Stimulated activated CD4-positive, alpha-beta T cell treated with anti-CD3 and anti-CD28 coated beads, Interleukin-15, amount 100 ng/mL, for 48 hours (primary cell): ENCODE measurements around the gene CPED1.
"Not testable (repeated sequence)": the region's sequence is repeated elsewhere in the genome, so short reads cannot be mapped to it uniquely, and the experiment has no call there.

Experiments used
- DNase-seq, 2 donors: peaks; one replicate each; pipeline ENCODE4 v3.0.0-alpha.2; 2020; ENCODE audit warnings: low read depth in 2 of 2

The CPED1 gene

GRCh38 chr7:120981888-120982615 is 6.5 kb upstream of the CPED1 start:
- no peak for DNase-seq

DNA sequence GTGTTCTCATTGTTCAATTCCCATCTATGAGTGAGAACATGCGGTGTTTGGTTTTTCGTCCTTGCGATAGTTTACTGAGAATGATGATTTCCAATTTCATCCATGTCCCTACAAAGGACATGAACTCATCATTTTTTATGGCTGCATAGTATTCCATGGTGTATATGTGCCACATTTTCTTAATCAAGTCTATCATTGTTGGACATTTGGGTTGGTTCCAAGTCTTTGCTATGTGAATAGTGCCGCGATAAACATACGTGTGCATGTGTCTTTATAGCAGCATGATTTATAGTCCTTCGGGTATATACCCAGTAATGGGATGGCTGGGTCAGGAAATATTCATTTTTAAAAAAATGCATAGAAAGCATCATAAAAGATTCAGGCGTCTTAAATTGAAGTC is 4.9 kb upstream of the CPED1 start:
- not testable (repeated sequence) for DNase-seq

GRCh38 chr7:120984406-120984805 is 4.1 kb upstream of the CPED1 start:
- DNase-seq: no peak

DNA sequence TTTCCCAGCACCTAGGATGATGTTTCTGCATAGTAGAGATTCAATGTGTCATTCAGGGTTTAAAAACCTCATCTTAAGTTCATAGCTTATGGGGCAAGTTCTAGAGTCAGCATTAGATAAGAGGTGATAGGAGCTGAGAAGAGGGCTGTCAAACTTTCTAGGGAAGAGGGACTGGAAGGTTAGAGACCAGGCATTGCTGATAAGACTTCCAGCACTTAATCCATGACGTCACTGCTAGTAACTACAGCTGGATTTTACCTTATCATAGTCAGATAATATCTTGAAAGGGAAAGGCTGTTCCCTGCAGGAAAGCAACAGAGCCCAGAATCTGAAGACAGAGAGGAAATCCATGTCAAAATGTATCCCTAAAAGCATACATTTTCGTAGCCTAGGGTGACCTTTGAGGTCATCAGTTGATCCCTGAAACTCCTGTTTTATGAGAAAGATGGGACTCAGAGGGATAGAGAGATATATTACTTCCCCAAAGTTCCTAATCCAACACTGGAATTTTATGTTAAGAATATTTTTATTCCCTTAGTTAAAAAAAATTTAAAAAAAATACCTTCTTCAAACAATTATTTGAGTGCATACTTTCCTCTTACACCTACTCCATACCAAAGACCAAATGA is 3.3 kb upstream of the CPED1 start:
- DNase-seq: no peak

GRCh38 chr7:120985839-120986238 is 2.7 kb upstream of the CPED1 start:
- DNase-seq: no peak

DNA sequence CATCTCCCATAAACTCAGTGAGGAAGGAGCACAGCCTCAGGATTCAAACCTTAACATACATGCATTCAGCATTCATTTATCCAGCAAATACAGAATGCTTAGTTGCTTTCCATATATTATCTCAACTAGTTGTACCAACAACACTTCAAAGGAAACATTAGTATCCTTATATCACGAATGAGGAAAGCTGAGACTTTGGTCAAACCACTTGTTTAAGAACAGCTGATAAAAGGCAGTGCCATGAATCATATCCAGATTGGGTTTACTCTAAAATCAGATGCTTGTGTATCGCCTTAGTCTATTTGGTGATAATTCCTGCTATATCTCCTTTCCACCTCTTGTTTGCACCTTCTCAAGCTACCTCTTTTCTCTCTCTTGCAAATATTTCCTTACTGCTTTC is 1.9 kb upstream of the CPED1 start:
- no peak for DNase-seq

DNA sequence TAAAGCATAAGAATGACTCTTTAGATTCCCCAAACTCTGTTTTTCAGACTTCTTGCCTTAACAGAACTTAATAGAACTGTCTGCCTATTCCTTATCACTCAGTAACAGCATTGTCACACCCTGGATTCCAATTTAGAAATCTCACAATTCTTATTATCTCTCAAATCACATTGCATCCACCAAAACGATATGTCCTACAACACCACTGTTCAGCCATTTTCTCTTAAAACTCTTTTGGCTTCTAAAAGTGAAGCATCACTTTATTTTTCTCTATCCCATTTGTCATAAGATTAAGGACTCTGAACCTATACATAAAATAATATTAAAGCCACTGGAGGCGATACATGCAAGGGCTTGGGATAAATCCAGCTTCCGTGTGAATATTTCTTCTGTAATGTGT is 1.2 kb upstream of the CPED1 start:
- DNase-seq: no peak

GRCh38 chr7:120987683-120988590 is 574 bp upstream of the CPED1 start:
- peak; percentile 58 to 70 for DNase-seq

GRCh38 chr7:120989257-120990220 is 1.0 kb downstream of the CPED1 start:
- DNase-seq: no peak

DNA sequence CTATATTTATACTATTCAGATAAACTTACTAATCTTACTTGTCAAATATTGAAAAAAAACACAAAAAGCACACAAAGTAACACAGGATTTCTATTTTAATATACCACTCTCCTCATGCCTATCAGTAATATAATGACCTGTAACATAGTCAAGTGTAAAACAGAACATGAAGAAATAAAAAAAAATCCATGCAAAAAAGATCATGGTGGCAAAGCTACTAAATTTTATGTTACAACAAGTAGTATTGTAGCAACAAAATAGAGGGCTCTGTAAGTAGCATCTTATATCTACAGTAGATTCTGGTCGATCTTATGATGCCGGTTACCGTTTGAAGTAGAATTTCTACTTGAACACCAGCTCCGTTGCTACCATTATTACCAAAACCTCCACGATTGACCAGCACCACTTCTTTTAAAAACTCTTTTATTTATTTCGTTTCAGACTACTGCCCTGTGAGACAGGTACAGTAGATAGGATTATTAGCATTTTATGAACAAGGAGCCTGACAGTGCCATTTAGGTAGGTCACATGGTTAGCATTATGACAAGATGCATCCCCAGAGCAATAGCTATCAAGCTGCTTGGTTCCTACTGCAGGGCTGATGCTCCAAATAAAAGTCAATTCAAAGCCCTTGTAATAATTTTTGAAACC is 2.1 kb downstream of the CPED1 start:
- DNase-seq: no peak

GRCh38 chr7:120991161-120991560 is 2.6 kb downstream of the CPED1 start:
- no peak for DNase-seq

DNA sequence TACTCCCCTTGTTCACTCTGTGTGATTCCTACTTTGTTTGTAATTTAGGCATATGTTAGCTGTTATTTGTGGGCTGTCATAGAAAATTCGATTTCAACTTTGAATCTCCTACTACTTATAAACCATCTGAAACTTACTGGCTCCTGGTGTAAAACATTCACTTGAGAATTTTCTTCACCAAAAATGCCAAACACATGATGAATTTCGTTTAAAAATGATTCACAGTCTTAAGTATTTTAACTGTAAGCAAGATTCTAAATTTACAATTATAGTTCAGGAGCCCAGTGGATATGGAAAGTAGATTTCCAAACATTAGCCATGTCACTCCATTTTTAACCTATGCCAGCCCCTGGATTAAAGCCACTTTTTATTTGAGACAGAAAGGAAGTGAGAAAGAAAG is 3.1 kb downstream of the CPED1 start:
- DNase-seq: no peak

GRCh38 chr7:120992272-120992964 is 3.9 kb downstream of the CPED1 start:
- no peak for DNase-seq

- DNase-seq: no peak
These were observed 4.5 kb downstream of the CPED1 start for GRCh38 chr7:120992965-120993494.

- DNase-seq: no peak
These were observed 5.2 kb downstream of the CPED1 start for GRCh38 chr7:120993553-120994191.

DNA sequence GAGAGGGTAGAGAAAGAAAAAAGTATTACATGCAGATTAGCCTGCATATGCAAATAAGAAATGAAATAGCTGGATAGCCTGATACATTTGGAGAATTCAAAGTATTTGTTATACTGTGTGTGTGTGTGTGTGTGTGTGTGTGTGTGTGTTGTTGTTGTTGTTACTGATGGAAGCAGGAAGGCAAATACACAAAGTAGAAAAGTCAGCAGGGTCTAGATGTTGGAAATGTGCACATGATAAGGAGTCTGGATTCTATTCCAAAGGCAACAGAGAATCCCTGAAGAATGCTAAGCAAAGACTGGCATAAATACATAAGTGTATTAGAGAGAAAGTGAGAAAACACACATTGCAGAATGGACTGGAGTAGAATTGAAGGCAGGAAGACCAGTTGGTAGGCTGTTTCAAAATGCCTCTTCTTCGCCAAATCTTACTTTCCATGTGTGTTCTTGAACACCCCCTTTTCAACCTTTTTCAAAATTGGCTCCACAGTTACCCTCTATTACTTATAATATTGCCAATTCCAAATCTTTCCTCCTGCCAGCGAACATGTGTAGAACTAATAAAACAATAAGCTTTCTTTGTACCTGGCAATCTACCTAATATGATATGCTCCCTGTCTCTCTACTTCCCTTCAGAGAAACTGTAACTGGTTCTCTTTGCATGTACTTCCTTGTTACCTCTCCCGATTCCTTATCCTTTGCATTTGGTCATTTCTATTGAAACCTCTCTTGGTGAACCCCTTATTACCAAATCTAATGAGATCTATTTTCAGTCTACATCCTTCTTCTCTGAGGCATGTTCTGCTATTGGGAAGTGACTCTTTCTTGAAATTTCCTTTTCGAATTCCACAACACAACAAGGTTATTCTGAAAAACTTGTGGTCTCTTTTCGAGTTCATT is 6.2 kb downstream of the CPED1 start:
- no peak for DNase-seq

- no peak for DNase-seq
These were observed 7.1 kb downstream of the CPED1 start for GRCh38 chr7:120995654-120996053.

DNA sequence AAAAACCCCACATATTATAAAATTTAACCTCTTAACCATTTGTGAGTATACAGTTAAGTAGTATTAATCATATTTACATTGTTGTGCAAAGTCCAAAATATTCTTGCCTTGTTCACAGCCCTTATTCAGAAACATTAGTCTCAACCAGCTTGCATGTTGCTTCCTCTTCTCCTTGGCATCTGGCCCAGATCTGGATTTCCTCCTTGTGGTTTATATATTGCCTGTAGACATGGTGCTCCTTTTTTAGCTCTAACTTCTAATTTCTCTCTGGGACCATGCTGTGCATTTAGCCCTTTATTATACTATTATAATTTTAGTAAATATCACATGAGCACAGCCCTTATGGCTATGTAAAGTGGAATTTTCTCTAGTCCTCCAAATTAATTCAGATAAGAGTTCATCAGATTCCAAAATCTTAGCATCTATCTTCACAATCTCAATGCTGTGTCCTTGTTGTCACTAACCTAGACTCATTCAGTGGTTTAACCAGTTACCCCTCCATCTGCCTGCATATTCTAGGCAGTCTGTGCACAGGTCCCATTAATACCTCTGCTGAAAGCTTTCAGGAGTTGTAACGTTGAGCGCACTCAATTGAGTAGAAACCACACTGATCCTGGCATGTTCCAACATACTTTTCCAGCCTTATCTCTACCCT is 7.9 kb downstream of the CPED1 start:
- no peak for DNase-seq
